Measurements from ENCODE around the gene CSNK1A1L.

The CSNK1A1L gene

GRCh38 chr13:37105251-37105714, at the start of gene CSNK1A1L:
Gene CSNK1A1L, minus strand, starts transcription at chr13:37105664. Its CDS starts 408 bp downstream, at chr13:37105256.
- DNase-seq = no peak

- DNase-seq = no peak
Observed at GRCh38 chr13:37149380-37149779, 43.9 kb upstream of the CSNK1A1L start.

DNA sequence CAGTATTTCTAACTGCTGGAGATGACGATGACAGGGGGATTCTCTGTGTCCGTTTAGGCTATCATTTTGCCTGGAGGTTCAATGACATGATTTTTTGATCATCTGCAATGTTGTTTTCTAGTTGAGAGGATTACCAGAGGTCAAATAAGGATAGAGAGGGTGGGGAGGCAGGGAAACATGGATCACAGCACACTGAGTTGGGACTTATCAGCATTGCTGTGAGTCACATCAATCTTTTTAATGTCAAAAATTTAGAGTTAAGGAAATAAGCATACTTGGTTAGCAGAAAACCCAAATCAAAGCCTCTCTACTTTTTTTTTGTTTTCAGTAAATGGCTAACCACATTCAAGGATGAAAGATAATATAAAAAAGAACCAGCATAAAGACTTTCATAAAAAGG, 43.0 kb upstream of the CSNK1A1L start:
- DNase-seq = no peak

DNA sequence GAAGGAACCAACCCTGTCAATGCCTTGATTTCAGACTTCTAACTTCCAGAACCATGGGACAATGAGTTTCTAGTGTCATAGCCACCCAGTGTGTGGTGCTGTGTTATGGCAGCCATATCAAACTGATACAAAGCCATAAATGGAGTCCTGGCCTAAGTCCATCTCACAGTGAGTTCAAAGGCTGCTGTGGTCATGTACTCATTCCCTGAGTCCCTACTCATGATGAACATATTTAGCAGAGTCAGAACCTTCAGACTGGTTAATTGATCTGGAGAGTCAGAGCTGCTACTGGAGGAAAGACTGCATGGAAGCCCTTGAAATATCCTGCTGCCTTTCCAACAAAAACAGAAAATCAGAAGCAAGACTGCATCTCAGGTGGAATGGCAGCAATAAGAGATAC, 39.2 kb upstream of the CSNK1A1L start:
- DNase-seq = no peak

- DNase-seq = no peak
Observed at GRCh38 chr13:37143911-37144310, 38.4 kb upstream of the CSNK1A1L start.

DNA sequence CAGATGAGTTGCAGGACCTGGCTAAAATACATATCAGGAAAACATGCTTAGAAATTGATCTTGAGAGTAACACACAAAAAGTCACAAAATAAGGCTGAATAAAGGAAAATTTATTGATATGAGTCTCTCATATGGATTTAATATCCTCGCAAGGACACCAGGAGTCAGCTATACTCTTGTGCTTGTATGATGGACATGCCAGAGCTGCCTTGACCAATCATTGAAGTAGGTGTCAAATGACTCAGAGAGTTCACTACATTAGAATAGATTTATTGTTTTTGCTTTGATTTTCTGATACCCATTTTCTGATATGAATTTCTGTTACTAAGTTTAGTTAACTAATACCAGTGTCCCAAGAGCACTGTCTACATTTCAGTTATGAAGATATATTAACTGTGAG, 37.4 kb upstream of the CSNK1A1L start:
- no peak for DNase-seq

DNA sequence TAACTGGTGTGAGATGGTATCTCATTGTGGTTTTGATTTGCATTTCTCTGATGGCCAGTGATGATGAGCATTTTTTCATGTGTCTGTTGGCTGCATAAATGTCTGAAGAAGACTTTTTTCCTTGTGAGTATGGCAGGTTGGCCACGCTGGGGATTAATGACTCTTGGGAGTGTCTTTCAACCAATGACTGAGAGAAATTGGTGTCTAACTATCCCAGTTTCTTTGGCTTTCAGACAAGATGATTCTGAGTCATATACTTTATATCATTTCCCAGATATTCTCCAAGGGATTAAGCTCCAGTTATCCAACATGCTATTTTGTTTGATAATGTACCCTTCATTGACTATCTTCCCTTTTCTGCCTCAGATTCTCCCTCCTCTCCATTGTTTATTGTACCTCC, 35.5 kb upstream of the CSNK1A1L start:
- no peak for DNase-seq

- no peak for DNase-seq
Observed at GRCh38 chr13:37139356-37139755, 33.9 kb upstream of the CSNK1A1L start.

GRCh38 chr13:37138926-37139325, 33.5 kb upstream of the CSNK1A1L start:
- DNase-seq = no peak

DNA sequence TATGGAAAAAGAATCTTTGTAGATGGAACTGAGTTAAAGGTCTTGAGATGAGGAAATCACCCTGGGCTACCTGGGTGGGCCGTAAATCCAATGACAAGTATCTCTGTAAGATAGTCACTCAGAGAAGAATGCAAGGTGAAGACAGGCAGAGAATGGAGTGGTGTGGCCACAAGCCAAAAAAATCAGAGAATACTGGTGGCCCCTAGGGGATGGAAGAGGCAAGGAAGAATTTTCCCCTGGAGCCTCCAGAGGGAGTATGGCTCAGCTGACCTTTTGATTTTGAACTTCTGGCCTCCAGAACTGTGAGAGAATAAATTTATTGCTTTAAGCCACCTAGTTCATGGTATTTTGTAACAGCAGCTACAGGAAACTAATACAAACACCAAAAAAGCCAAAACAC, 32.7 kb upstream of the CSNK1A1L start:
- DNase-seq = no peak

DNA sequence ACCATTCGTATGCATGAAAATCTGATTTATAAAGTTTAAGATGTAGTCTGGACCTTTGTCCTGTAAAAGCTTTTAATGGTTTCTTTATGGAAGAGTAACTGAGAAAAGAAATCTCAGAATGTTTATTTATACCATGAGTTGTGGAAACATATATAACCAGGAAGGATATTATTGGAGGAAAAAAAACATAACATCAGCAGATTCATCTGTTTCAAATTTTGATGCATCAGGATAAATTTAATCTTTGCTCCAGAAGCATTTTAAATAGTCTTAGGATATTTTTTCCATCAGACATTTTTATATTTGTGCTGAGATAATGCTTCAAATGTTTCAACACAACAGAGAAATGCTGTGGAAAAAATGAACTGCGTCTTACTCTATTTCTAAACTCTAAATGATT, 31.2 kb upstream of the CSNK1A1L start:
- DNase-seq = no peak

DNA sequence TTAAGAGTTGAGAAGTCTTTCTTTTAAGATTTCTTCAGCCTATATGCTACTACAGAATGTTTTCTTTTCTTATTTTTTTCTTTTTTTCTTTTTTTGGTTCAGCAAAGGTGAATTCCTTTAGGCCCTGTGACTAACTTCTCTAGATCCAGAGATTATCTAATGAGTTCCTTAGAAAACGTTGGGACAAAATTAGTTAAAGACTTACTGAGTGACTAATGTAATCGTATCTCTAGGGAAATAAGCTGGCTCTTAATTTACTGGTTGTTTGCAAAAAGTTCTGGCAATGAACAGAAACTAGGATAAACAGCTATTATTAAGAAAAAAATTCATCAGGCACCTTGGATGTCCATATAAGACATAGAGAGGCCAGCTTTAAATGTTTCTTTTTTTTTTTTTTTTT, 30.7 kb upstream of the CSNK1A1L start:
- DNase-seq = no peak

GRCh38 chr13:37134411-37135041, 29.1 kb upstream of the CSNK1A1L start:
- DNase-seq = no peak

DNA sequence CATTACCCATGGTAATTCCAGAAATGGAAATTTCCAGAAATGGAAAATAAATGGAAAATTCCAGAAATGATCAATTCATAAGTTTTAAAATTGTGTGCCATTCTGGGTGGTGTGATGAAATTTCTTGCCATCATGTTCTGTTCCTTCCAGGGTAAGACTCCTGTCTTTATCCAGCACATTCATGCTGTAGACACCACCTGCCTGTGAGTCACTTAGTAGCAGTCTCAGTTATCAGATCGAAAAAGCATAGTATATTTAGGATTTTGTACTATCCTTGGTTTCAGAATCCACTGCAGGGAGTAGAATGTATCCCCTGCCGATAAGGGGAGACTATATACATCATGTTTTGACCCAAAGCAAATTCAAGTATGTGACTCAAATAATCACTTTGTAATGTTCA, 26.7 kb upstream of the CSNK1A1L start:
- DNase-seq = no peak

- no peak for DNase-seq
Observed at GRCh38 chr13:37131092-37131491, 25.6 kb upstream of the CSNK1A1L start.

- no peak for DNase-seq
Observed at GRCh38 chr13:37129866-37130265, 24.4 kb upstream of the CSNK1A1L start.

- no peak for DNase-seq
Observed at GRCh38 chr13:37127691-37128241, 22.3 kb upstream of the CSNK1A1L start.

- DNase-seq = no peak
Observed at GRCh38 chr13:37123337-37123736, 17.9 kb upstream of the CSNK1A1L start.

DNA sequence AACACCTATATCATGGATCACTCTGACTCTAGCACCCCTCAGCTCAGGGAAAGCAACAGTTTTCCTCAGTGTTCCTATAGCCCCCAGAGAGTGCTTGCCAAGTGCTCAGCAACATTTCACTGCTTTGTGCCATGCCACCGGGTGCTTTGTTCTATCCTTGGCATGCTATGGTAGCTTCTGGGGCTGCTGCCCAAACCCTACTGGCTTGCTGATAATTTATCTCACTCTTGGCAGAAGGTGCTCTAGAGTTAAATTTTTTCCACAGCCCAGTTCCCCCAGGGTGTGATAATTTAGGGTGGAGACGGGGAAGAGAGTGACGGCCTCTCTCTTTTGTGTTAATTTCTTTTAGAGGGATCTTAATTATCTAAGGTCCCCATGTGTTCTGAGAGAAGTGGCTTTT, 12.6 kb upstream of the CSNK1A1L start:
- DNase-seq = no peak

GRCh38 chr13:37114250-37114649, 8.8 kb upstream of the CSNK1A1L start:
- no peak for DNase-seq

- DNase-seq = no peak
Observed at GRCh38 chr13:37113534-37113933, 8.1 kb upstream of the CSNK1A1L start.

DNA sequence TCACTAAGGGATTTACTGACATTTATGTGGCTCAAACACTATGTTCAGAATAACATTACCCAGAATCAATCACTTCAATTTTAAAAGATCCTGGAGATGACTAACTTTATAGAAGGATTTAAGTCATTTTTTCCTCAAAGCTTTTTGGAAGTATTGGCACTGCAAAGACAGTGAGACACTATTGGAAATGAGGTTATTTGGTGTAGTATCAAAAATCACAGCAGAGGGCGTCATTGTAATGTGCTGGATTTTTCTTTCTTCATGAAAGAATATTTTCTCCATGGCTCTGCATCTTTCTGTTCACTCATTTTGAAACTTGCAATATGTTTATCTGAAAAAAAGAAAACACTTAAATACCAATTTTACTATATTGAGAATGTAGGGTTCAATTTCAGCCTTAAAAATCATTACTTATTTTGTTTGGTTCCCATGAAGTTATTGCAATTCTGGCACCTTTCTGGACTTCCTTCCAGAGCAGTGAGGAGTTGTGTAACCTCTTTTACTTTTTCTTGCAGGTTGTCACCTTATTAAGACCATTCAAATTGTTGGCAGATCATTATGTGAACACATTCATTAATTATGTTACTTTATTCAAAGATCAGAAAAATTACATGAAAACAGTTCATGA, 3.7 kb upstream of the CSNK1A1L start:
- DNase-seq = no peak

DNA sequence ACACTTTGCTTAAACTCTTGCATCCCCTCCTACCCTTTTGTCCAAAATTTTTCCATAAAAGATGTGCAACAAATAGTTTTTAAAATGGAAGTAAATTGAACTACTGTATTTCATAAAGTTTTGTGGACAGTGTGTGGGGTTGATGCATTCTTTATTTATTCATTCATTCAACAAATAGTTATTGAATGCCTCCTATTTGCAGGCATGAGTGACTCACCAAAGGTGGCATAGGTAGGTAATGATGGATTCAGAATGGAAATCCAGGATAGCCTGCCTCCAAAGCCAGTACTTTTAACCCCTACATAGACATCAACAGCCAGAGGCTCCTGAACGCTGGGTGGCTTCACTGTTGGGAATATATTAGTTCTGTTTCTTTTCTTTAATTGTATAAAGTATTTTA, 2.4 kb upstream of the CSNK1A1L start:
- DNase-seq = no peak

DNA sequence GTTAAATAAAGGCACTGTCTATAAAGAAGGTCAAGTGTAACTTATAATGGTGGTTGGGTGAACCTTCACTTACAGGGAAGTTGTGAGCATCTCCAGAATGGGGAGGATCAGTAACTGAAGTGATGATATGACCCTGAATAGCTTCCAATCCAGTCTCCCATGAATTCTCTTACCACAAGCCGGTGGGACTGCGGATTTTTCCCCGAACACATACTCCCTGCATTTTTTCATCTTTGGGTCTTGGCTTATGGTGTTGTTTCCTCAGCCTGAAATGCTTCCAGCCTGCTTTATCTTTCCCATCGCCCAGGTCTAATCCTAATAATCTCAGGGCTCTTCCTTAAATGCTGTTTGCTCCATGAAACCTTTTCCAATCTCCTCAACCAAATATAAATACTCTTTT, 2.0 kb upstream of the CSNK1A1L start:
- DNase-seq = no peak

GRCh38 chr13:37106642-37107041, 1.2 kb upstream of the CSNK1A1L start:
- no peak for DNase-seq
